ENCODE data around the gene SPEN.

- no peak for TF ChIP-seq POLR2A (IDR thresholded peaks at IDR 0.05; ENCODE audit: low read depth, low read length)
- TF ChIP-seq CTCF (conservative IDR thresholded peaks at IDR 0.05; ENCODE audit: low read depth, low read length): no peak
- no peak for TF ChIP-seq MAFK (IDR thresholded peaks at IDR 0.05; ENCODE audit: low read depth, low read length)
- TF ChIP-seq CEBPB (IDR thresholded peaks at IDR 0.05; ENCODE audit: low read depth, low read length): no peak
- no peak for TF ChIP-seq RAD21 (IDR thresholded peaks at IDR 0.05; ENCODE audit: low read length)
These were observed 92.9 kb downstream of the SPEN start for GRCh38 chr1:15940110-15941043.
